CD14-positive monocyte (primary cell): Measurements from ENCODE around the gene TTC28. TPM values are rescaled to one million over a fixed set of nuclear protein-coding genes. Genes with fewer than 3 reads are reported as not detected.

Source experiments
- DNase-seq, 3 donors: peaks; one replicate each; pipeline ENCODE4 v3.0.0-alpha.2; 2011 to 2022
- H2AFZ ChIP-seq: 2 replicates; pipeline ENCODE4 v1.6.0; 2012; ENCODE audit warnings: mild to moderate bottlenecking, low read depth, low read length, inconsistent platforms; ENCODE audit not compliant: insufficient read depth, poor library complexity, severe bottlenecking
- H3K27ac ChIP-seq, 2 donors: 1 replicate in 1 of 2; 2 replicates in 1 of 2; pipeline ENCODE4 v1.5.1; 2012 to 2013; ENCODE audit warnings: low read length in 2 of 2, control low read depth in 1 of 2, inconsistent platforms in 1 of 2, low read depth in 1 of 2, mild to moderate bottlenecking in 1 of 2
- H3K27me3 ChIP-seq, 2 donors: one replicate each; pipeline versions ENCODE4 v1.6.0 to v1.6.1; 2011 to 2013; ENCODE audit warnings: low read length in 2 of 2; ENCODE audit not compliant: control insufficient read depth in 2 of 2, insufficient read depth in 2 of 2
- H3K36me3 ChIP-seq, 2 donors: replicated peaks in 1 of 2; 1 replicate in 1 of 2; 2 replicates in 1 of 2; pipeline versions ENCODE4 v1.5.1 to v1.6.1; 2012 to 2013; ENCODE audit warnings: low read length in 2 of 2, control low read depth in 1 of 2, inconsistent platforms in 1 of 2, mild to moderate bottlenecking in 1 of 2; ENCODE audit not compliant: insufficient read depth in 2 of 2, control insufficient read depth in 1 of 2
- H3K4me1 ChIP-seq, 2 donors: 1 replicate in 1 of 2; 2 replicates in 1 of 2; pipeline versions ENCODE4 v1.5.1 to v1.6.1; 2012 to 2013; ENCODE audit warnings: low read length in 2 of 2, control low read depth in 1 of 2, inconsistent platforms in 1 of 2, mild to moderate bottlenecking in 1 of 2, moderate library complexity in 1 of 2; ENCODE audit not compliant: insufficient read depth in 2 of 2, control insufficient read depth in 1 of 2
- H3K4me2 ChIP-seq: replicated peaks from 2 replicates; pipeline ENCODE3; 2012; ENCODE audit warnings: low read length, moderate library complexity, mild to moderate bottlenecking; ENCODE audit not compliant: poor library complexity, severe bottlenecking; ENCODE audit errors: extremely low read depth
- H3K4me3 ChIP-seq, 3 experiments: fragments of 200-600 bp in 1 of 3; sonication (generic) in 1 of 3; replicated peaks in 1 of 3; 1 replicate in 2 of 3; 2 replicates in 1 of 3; pipeline ENCODE4 v1.5.1; 2011 to 2013; ENCODE audit warnings: low read length in 3 of 3, mild to moderate bottlenecking in 3 of 3, control low read depth in 2 of 3, low read depth in 2 of 3, inconsistent platforms in 1 of 3, moderate library complexity in 1 of 3
- H3K79me2 ChIP-seq: 2 replicates; pipeline ENCODE4 v1.6.0; 2012; ENCODE audit warnings: mild to moderate bottlenecking, control low read depth, inconsistent platforms, low read length, moderate library complexity; ENCODE audit not compliant: insufficient read depth
- H3K9ac ChIP-seq: 2 replicates; pipeline ENCODE4 v1.6.0; 2017; ENCODE audit warnings: low read length, mild to moderate bottlenecking; ENCODE audit not compliant: insufficient read depth, poor library complexity, severe bottlenecking
- H3K9me3 ChIP-seq, 2 donors: replicated peaks in 1 of 2; 1 replicate in 1 of 2; 2 replicates in 1 of 2; pipeline versions ENCODE4 v1.5.1 to v1.6.1; 2012 to 2013; ENCODE audit warnings: low read length in 2 of 2, control low read depth in 1 of 2; ENCODE audit not compliant: control insufficient read depth in 1 of 2, insufficient read depth in 1 of 2
- H4K20me1 ChIP-seq: 2 replicates; pipeline ENCODE4 v1.6.0; 2012; ENCODE audit warnings: mild to moderate bottlenecking, low read length, control low read depth, moderate library complexity; ENCODE audit not compliant: insufficient read depth
- H3K27ac Mint-ChIP-seq, 7 donors: one replicate each; pipeline ENCODE4 v1.8.0; 2020; ENCODE audit warnings: mild to moderate bottlenecking in 7 of 7, mixed read lengths in 7 of 7, moderate library complexity in 6 of 7, inconsistent platforms in 2 of 7
- H3K27me3 Mint-ChIP-seq, 3 donors: one replicate each; pipeline ENCODE4 v1.8.0; 2021 to 2022; ENCODE audit warnings: low read depth in 3 of 3, mild to moderate bottlenecking in 3 of 3, mixed read lengths in 3 of 3, moderate library complexity in 3 of 3, inconsistent platforms in 1 of 3
- H3K36me3 Mint-ChIP-seq, 2 donors: one replicate each; pipeline ENCODE4 v1.8.0; 2020; ENCODE audit warnings: mixed read lengths in 2 of 2, inconsistent platforms in 1 of 2, mild to moderate bottlenecking in 1 of 2
- H3K4me1 Mint-ChIP-seq: one replicate; pipeline ENCODE4 v1.8.0; 2020; ENCODE audit warnings: mild to moderate bottlenecking, mixed read lengths
- H3K4me3 Mint-ChIP-seq, 2 donors: one replicate each; pipeline ENCODE4 v1.8.0; 2020; ENCODE audit warnings: mild to moderate bottlenecking in 2 of 2, mixed read lengths in 2 of 2, moderate library complexity in 1 of 2
- H3K9me3 Mint-ChIP-seq, 7 donors: one replicate each; pipeline ENCODE4 v1.8.0; 2020 to 2022; ENCODE audit warnings: mixed read lengths in 7 of 7, mild to moderate bottlenecking in 6 of 7, moderate library complexity in 6 of 7, inconsistent platforms in 2 of 7
- CTCF ChIP-seq: fragments of 200-600 bp; IDR thresholded peaks from one replicate; pipeline ENCODE4 v1.8.0; 2022; ENCODE audit warnings: antibody characterized with exemption, mild to moderate bottlenecking
- WGBS: methylation state at CpG from one replicate; pipeline ENCODE4 v1.1.5; 2013; ENCODE audit warnings: missing lambda C conversion rate; ENCODE audit not compliant: insufficient coverage; 5-methylcytosine and 5-hydroxymethylcytosine counted together
- intact Hi-C, 2 donors: fragments of 100-400 bp; cut with micrococcal nuclease; formaldehyde crosslinking; loops; one replicate each; pipeline versions ENCODE4 v1.15.0 to v1.15.1; 2023
- polyA plus RNA-seq, 3 donors: library from polyadenylated mRNA; depleted of rRNA in 1 of 3; unstranded in 2 of 3; stranded (reverse) in 1 of 3; fragments of 300-500 nt in 2 of 3; fragments of >200 nt in 1 of 3; fragmentation: Illumina TruSeq in 2 of 3; gene quantifications; 1 replicate in 2 of 3; 2 replicates in 1 of 3; pipeline ENCODE4 v1.2.3, GENCODE V29; 2012 to 2021

TTC28 gene
- polyA plus RNA-seq, 3 donors: 0.24 to 0.61 TPM; not detected in 1

DNA sequence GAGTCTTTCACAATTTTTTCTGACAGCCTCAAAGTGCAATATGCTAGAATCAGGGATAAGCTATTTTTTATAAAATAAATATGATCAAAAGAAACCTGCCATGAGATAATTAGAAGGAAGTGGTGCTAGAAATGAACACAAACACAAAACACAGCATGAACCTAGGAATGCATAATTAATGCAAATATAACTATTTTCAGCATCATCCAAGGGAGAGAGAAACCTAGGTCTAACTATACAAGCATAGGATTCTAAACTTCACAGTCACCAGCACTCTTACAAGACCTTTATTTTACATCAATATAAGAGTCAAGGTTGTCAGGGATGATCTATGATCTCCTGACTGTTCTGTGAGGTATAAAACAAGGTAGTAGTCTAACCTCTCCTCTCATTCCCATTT, 29.2 kb downstream of the TTC28 start:
- Histone ChIP-seq H2AFZ (no peak overlapping the region), H3K4me2 (no peak overlapping the region), H3K36me3 (no peaks in the 10 kb centered on the region), H3K4me1 (no peaks in the 10 kb centered on the region), H3K79me2 (no peaks in the 10 kb centered on the region), H3K4me3 (no peak overlapping the region), H4K20me1 (no peaks in the 10 kb centered on the region), H3K9me3 (no peaks in the 10 kb centered on the region), H3K27ac (no peak overlapping the region), H3K27me3 (peaks cover 4% of the 10 kb centered on the region in 2 donors), H3K9ac (no peak overlapping the region)
- H3K27me3 Mint-ChIP-seq: peaks cover 1 to 26% (median 8%) of the 10 kb centered on the region in 3 donors
- no peak for DNase-seq
- no peaks in the 10 kb centered on the region for H3K4me1 Mint-ChIP-seq
- peaks cover 0 to 13% (median 2%) of the 10 kb centered on the region in 7 donors for H3K9me3 Mint-ChIP-seq
- no peak overlapping the region for H3K27ac Mint-ChIP-seq
- H3K36me3 Mint-ChIP-seq: no peaks in the 10 kb centered on the region
- intact Hi-C loops: loop anchor here in 1 of 2 donors (10.0 kb wide), 1 partner anchor 64 kb away; no protein-coding TSS in a partner anchor
- H3K4me3 Mint-ChIP-seq: no peak overlapping the region
- TF ChIP-seq CTCF: no peak

- Mint-ChIP-seq H3K36me3 (no peaks in the 10 kb centered on the region), H3K4me3 (no peak overlapping the region)
- H3K9ac ChIP-seq: no peak overlapping the region
Measured at GRCh38 chr22:28648792-28649191, 30.8 kb downstream of the TTC28 start.

More at GRCh38 chr22:28648792-28649191, 30.8 kb downstream of the TTC28 start:
- no peaks in the 10 kb centered on the region for H3K79me2 ChIP-seq
- no CpG with 5 or more reads among the region's 4 CpGs for WGBS
- no peak for TF ChIP-seq CTCF
- no peaks in the 10 kb centered on the region for H3K9me3 ChIP-seq
- peaks cover 0 to 13% (median 2%) of the 10 kb centered on the region in 7 donors for H3K9me3 Mint-ChIP-seq
- no peaks in the 10 kb centered on the region for H3K36me3 ChIP-seq
- intact Hi-C loops: no loop called here
- no peaks in the 10 kb centered on the region for H3K4me1 ChIP-seq
- peaks cover under 1 to 31% (median 9%) of the 10 kb centered on the region in 3 donors for H3K27me3 Mint-ChIP-seq
- no peak overlapping the region for H3K4me2 ChIP-seq
- H3K27ac ChIP-seq: no peak overlapping the region
- H3K4me3 ChIP-seq: no peak overlapping the region
- H3K27ac Mint-ChIP-seq: no peak overlapping the region
- H3K4me1 Mint-ChIP-seq: no peaks in the 10 kb centered on the region
- H3K27me3 ChIP-seq: peaks cover 4% of the 10 kb centered on the region in 2 donors
- no peak for DNase-seq
- no peak overlapping the region for H2AFZ ChIP-seq
- no peaks in the 10 kb centered on the region for H4K20me1 ChIP-seq
